SW 1271 (cell line): ENCODE measurements around the gene PINK1.
A peak's percentile ranks its signal among the peaks of the same experiment; 100 is the strongest.

Experiments
- DNase-seq, 2 experiments: peaks; one replicate each; lab custom pipeline; 2025; lab: John Stamatoyannopoulos, UW

Gene PINK1

DNA sequence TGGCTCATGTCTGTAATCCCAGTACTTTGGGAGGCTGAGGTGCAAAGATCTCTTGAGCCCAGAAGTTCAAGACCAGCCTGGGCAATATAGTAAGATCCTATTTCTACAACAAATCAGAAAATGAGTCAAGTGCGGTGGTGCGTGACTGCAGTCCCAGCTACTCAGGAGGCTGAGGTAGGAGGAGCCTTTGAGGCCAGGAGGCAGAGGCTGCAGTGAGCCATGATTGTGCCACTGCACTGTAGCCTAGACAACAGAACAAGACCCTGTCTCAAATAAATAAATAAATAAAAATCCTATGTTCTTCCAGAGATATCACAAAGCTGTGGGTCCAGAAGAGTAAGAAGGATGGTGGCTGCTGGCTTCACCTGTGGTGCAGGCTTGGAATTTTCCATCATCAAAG is 22.3 kb upstream of the PINK1 start:
- DNase-seq, result no peak

DNA sequence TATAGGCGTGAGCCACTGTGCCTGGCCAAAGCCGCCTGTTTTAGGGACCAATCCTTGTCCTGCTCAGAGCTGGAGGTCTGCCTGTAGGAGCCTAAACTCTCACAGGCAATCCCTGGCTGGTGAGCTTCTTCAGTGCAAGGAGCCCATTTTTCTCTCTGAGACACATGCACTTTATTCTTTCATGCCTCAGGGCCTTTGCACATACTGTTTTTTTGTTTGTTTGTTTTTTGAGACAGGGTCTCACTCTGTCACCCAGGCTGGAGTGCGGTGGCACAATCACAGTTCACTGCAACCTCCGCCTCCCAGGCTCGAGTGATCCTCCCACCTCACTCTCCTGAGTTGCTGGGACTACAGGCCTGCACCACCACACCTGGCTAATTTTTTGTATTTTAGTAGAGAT is 21.6 kb upstream of the PINK1 start:
- no peak for DNase-seq

DNA sequence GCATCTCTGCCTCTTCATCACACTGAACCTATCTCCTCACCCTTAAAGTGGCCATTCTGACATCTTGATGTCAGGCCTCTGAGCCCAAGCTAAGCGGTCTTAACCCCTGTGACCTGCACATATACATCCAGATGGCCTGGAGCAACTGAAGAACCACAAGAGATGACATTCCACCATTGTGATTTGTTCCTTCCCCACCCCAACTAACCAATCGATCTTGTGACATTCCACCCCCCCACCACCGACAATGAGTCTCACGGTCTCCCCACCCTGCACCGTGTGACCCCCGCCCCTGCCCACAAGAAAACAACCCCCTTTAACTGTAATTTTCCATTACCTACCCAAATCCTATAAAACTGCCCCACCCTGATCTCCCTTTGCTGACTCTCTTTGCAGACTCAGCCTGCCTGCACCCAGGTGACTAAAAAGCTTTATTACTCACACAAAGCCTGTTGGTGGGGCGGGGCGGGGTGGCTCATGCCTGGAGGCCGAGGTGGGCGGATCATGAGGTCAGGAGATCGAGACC is 21.0 kb upstream of the PINK1 start:
- DNase-seq, result peak in 1 of 2 experiments; percentile 19

GRCh38 chr1:20614131-20614579 is 19.1 kb upstream of the PINK1 start:
- DNase-seq, result no peak

- no peak for DNase-seq
Observed at GRCh38 chr1:20615946-20616846, 17.1 kb upstream of the PINK1 start.

DNA sequence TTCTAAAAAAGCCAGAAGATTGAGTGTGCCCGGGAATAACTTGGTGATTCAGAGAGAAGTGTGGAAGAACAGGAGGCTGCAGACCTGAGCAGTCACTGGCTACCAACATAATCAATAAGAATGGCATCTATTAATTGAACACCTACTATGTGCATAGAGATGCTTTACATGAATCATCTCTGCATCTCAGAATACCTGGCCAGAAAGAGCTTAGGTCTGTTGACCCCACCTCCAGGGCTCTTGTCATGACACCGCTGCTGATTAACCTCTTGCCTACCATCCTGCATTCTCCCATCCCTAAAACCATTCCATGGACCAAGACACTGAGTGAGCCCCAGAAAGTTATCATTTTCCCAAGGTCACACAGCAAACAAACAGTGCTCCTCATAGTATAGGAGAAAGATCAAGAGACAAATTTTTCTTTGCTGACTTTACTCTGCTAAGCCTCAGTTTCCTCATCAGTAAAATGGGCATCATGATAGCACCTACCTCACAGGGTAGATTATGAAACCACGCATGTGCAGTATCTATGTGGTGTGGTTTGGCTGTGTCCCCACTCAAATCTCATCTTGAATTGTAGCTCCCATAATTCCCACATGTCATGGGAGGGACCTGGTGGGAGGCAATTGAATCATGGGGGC is 16.3 kb upstream of the PINK1 start:
- DNase-seq, result no peak

- no peak for DNase-seq
Observed at GRCh38 chr1:20618550-20618949, 14.7 kb upstream of the PINK1 start.

DNA sequence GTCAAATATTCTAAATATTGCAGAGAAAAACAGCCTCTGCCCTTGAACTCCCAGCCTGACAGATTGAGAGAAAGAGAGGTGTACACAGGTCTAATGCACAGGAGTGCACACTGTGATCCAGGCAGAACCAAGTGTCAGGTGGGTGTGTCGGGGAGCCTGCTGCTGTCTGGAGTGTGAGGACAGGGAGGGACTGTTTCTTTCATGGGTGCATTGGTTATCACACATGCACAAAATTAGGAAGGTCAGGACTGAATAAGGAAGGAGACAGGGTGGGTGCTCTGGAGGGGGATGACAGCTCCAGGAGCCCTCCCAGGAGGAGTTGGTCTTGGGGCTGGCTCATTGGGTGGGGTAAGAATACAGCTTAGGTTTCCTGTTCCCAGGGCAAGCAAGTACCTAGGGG is 13.3 kb upstream of the PINK1 start:
- DNase-seq, result no peak

GRCh38 chr1:20621012-20621411 is 12.2 kb upstream of the PINK1 start:
- no peak for DNase-seq

- DNase-seq, result no peak
Observed at GRCh38 chr1:20624709-20625108, 8.5 kb upstream of the PINK1 start.

DNA sequence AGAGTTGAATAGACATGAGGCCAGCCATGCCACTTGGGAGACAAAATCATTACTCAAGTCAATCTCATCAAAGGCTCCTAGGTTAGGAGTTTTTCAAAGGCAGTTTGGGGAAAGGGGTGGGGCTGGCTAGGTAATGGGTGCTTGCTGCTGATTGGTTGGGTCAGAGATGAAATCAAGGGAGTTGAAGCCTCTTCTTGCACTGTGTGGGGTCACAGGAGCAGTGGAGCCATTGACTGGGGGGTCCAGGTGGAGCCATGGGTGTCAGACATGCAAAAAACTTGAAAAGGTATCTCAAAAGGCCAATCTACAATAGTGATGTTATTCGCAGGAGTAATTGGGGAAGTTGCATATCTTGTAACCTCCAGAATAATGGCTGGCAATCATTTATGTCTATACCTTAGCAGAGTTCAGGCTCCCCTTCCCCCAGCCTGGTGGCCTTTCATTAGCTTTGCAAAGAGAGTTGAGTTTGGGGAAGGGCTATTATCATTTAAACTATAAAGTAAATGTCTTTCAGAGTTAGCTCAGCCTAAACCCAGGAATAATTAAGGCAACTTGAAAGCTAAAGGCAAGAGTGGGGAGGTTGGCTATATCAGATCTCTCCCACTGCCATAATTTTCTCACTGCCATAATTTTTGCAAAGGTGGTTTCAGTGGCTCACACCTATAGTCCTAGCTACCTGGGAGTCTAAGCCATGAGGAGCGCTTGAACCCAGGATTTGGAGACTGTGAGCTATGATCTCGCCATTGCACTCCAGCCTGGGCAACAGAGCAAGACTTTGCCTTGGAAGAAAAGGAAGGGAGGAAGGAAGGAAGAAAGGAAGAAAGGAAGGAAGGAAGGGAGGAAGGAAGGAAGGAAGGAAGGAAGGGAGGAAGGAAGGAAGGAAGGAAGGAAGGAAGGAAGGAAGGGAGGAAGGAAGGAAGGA is 7.8 kb upstream of the PINK1 start:
- DNase-seq, result no peak

DNA sequence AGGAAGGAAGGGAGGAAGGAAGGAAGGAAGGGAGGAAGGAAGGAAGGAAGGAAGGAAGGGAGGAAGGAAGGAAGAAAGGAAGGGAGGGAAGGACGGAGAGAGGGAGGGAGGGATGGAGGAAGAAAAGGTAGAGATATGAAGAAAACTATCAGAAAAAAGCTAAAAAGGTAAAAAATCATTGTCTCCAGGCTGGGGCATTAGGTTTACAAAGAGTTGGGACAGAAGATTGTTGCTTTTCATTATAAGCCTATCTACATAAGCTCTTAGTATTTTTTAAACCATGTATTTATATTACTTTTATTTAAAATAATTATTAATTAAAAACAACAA is 7.2 kb upstream of the PINK1 start:
- no peak for DNase-seq

DNA sequence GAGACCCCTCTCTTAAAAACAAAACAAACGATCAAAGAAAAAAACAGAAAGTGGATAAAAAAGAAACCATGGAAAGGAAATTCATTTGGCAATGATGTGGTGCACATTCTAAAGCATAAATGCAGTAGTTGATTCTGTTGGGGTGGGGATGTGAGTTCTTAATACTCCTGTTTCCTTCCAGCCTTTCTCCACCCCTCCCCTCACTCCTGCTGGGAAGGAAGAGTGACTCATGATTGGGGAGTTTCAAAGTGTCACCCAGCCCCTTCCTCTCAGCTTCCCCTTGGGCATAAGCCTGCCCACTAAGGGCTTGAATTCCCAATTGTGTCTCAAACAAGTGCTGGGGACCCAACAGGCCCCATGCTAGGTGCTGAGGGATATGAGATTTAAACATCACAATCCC is 6.7 kb upstream of the PINK1 start:
- DNase-seq, result no peak

DNA sequence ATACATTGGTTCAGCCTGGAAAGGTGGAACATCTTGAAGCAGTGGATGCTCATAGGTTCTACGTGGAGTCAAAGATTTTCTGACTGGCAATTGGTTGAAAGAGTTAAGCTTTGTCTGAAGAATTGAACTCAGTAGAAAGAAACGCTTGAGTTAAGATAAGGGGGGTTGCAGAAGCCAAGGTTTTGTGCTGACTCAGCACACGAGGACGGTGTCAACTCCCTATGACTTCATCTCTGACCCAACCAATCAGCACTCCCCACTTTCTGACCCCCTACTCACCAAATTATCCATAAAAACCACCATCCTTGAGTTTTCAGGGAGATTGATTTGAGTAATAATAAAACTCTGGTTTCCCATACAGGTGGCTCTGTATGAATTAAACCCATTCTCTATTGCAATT is 2.5 kb upstream of the PINK1 start:
- DNase-seq, result no peak

- DNase-seq, result no peak
Observed at GRCh38 chr1:20632386-20632785, 872 bp upstream of the PINK1 start.

DNA sequence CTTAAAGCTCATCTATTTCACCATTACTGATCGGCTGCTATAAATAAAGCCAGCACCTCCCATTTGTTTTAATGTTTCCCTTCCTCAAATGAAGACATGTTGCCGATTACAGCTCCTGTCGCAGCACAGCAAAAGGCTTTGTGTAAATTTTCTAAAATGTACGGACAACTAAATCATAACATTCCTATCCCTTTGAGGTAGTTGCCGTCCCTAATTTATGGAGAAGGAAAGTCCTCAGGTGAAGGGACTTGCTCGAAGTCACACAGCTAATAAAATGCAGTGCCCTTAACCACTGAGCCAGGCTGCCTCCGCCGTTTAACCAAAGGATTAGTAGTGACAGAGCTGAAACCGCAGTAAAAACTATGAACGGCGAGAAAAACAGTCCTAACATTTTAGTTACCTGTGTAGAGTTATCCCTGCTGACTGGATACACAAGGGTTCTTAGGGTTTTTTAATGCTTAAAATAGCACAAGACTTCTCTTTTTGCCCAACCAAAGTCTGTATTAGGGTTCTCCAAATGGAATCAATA is 871 bp downstream of the PINK1 start:
- DNase-seq, result no peak

DNA sequence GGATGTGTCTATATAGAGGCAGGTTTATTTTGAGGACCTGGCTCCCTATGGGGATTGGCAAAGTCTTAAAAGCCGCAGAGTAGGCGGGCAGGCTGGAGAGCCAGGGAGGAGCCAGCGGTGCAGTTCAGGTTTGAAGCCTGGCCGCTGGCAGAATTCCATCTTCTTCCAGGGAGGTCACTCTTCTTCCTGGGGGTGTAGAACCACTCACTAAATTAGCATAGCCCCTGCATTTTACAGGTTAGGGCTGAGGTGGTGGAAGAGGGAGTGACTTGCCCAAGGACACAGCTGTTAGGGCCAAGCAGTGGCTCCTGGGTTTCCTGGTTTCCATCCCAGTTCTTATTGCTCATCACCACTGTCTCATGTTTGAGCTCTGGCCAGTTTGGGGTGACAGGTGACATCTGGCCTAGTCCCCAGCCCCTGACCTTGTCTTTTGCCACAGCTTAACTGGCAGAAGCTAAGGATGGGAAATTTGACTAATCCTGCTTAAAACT is 1.4 kb downstream of the PINK1 start:
- DNase-seq, result no peak

GRCh38 chr1:20636785-20637347 is 3.6 kb downstream of the PINK1 start:
- DNase-seq, result no peak

DNA sequence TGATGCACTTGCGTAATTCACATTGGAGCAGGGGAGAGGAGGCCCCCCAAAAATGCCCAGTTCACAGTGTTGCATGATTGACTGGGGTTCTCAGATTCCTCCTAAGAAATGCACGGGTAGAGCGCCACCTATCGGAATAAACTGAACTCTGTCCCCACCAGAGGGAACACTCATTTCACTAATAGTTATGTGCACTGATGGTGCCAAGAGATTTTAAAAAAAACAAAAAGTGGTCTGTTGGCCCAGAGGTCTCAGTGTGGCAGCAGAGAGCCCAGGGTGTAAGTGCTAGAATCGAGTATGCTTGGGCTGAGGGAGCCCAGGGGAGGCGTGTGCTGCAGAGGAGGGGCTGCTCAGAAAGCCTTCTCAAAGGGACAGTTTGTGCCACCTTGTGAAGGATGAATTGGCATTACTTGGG is 6.9 kb downstream of the PINK1 start:
- peak in 1 of 2 experiments; percentile 48 for DNase-seq

DNA sequence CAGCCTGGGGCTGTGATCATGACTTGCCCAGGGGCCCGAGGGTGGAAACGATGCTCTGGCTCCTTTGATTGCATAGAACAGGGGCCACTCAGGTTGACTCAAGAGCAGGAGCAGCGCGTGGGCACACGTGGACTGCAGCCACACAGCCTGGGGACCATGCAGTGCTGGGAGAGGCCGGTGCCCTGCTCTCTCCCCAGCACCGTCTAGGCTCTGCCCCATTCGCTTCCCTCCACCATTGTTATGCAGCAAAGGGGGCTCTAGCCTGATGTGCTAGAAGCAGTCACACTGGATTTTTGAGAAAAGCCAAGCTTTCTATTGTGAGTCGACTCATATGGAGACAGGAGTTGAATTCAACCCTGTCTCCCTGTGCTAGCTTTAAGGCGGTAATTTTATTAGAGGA is 8.7 kb downstream of the PINK1 start:
- DNase-seq, result no peak

DNA sequence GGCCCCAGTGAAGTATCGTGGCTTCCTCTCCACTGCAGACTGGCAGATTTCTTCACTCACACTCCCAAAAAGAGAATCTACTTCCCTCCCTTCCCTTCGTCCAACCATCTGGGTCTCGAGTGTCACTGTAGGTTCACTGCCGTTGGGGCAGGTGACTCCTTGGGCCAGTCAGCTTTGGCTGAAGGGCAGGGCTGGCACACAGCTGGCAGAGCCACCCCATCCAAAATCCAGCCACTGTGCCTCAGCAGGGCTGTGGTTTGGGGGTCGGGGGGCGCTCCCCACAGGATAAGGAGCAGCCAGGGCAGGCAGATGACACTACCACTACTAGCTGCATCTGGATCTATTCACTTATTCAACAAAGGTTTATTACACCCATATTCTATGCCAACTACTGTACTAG is 9.8 kb downstream of the PINK1 start:
- no peak for DNase-seq

DNA sequence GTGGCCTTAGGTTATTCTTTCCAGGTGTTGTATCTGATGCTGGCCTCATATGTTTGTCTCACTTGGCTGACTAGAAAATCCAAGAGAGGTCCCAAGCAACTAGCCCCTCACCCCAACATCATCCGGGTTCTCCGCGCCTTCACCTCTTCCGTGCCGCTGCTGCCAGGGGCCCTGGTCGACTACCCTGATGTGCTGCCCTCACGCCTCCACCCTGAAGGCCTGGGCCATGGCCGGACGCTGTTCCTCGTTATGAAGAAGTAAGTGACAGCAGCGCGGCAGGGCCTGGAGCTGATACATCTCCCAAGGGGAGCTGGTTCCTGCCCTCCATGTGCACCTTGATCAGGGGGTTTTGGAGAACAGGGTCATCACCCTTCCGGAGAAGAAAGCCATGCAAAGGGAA is 11.2 kb downstream of the PINK1 start:
- DNase-seq, result no peak
